CD4-positive, alpha-beta T cell treated with Interleukin-2 at 100 ng/mL for 4 hours (primary cell): ENCODE measurements around the gene ZCCHC18.

Experiments
- DNase-seq: peaks from one replicate; pipeline ENCODE4 v3.0.0-alpha.2; 2020; ENCODE audit warnings: low spot score

Gene ZCCHC18

GRCh38 chrX:104134583-104135261, 22.4 kb downstream of the ZCCHC18 start:
- no peak for DNase-seq

DNA sequence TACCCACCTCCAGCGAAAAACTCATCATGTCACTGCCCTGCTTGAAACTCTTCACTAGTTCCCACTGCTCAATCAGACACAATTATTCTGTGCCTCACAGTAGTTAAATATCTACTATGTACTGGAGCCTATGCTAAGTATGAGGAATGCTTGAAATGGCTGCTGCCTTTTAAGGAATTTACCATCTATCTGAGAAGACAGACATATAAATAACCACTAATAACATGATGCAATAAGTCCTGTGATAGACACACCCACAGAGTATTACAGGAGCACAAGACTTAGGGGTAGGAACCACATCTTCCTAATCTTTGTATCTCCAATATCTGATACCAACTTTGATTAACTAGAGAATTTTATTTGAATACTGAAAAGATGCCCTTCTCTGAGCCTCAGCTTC, 23.4 kb downstream of the ZCCHC18 start:
- DNase-seq, result no peak

- peak; percentile 65 for DNase-seq
These were observed 24.1 kb downstream of the ZCCHC18 start for GRCh38 chrX:104136241-104137019.

DNA sequence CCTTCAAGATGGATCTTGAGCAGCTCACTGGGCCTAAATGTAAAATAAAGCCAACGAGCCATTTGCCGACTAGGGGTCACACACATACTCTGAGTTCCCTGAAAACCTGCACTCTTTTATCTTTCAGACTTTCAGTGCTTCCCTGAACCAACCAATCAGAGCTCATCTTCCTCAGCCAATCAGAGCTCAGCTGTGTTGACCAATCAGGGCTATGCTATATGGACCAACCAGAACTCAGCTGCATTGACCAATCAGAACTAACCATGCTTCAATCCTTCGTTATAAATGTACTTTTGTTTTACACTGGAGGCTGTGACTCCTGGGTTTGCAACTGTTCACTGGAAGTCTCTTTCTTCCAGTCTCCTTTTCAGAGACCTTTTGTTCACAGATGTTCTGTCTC, 25.2 kb downstream of the ZCCHC18 start:
- DNase-seq, result no peak

DNA sequence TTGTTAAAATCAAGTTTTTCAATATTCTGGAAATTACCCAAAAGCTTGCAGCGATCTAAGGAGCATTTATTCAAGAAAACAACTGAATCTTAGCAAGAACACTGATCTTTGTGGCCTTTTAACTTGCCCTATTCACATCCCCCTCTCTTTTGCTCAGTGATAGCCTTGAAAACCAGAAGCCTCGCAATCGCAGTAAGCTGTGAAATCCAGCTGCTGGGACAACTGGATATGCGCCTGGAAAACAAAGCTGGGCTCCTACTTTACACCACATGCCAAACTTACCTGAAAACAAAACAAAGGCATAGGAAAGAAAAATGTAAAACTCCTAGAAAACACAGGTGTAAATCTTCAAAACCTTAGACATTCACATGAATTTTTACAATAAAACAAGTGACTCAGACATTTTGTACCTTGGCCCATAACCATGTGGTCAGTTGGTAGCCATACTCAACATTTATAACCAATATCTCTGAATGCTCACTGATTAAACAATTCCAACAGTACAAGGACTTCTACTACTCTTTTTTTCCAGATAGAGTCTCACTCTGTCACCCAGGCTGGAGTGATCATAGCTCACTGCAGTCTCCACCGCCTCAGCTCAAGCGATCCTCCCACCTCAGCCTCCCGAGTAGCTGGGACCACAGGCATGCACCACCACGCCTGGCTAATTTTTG, 28.9 kb downstream of the ZCCHC18 start:
- no peak for DNase-seq

DNA sequence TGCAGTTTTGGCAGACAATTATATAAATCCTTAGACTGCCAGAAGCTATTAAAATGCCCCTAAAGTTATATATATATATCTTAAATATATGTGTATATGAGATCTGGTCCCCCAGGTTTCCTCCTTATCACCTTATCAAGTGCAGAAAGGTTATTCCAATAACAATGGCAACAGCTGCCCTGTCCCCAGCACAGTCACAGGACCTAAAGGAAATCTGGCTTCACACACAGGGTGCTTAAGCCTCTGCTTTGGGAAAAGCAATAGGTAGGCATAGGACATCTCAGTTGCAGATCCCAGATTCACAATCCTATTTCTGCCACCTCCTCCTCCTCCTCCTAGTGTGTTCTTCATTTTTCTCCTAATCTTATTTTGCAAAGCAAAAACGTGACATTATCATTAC, 38.7 kb downstream of the ZCCHC18 start:
- no peak for DNase-seq

GRCh38 chrX:104156630-104157529, 44.6 kb downstream of the ZCCHC18 start, which contains the start of gene SLC25A53:
TSS of gene SLC25A53 (minus strand) at chrX:104157009. CDS start at chrX:104105257, 51,752 bp downstream.
- peak; percentile 74 for DNase-seq
